HG03103 (cell line): Measurements from ENCODE around the gene SLC16A6.
"Not testable (repeated sequence)": the region's sequence is repeated elsewhere in the genome, so short reads cannot be mapped to it uniquely, and the experiment has no call there.

Experiments
- ATAC-seq: cut with Tn5 transposase; IDR thresholded peaks from one replicate; pipeline ENCODE4 v1.9.1; 2021; ENCODE audit warnings: low read depth; ENCODE audit not compliant: unreplicated experiment

Gene SLC16A6

GRCh38 chr17:68228039-68228680, 62.8 kb downstream of the SLC16A6 start:
- ATAC-seq: not testable (repeated sequence)

GRCh38 chr17:68225055-68225454, 65.9 kb downstream of the SLC16A6 start:
- ATAC-seq: not testable (repeated sequence)

DNA sequence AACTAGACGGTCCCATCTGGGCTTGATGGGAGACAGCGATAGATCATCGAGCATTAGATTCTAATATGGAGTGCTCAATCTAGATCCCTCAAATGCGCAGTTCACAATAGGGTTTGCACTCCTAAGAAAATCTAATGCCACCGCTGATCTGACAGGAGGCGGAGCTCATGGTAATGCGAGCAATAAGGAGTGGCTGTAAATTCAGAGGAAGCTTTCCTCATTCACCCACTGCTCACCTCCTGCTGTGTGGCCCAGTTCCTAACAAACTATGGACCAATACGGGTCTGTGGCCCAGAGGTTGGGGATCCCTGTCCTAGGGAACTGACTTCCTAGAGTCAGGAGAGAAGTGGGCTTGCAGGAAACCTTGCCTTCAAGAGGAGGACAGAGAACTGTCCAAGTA, 68.3 kb downstream of the SLC16A6 start:
- no peak for ATAC-seq

- ATAC-seq: no peak
These were observed 69.1 kb downstream of the SLC16A6 start for GRCh38 chr17:68221786-68222185.

GRCh38 chr17:68220786-68221185, 70.1 kb downstream of the SLC16A6 start:
- not testable (repeated sequence) for ATAC-seq

DNA sequence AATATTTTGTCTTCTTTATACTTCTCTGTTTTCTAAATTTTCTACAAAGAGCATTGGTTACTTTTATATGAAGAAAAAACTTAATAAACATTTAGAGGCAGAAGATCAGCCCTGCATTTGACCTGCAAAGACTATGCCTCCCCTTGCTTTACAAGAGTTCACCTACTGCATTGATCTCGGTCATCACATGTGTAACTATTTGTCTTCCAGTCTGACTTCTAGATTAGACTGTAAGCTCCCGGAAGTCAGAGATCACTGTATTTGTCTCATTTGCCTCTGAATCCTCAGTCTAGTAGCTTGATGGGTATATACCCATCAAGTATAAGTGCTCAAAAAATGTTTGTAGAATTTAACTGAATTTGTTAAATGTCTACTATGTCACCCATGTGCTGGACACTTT, 70.7 kb downstream of the SLC16A6 start:
- ATAC-seq: not testable (repeated sequence)

DNA sequence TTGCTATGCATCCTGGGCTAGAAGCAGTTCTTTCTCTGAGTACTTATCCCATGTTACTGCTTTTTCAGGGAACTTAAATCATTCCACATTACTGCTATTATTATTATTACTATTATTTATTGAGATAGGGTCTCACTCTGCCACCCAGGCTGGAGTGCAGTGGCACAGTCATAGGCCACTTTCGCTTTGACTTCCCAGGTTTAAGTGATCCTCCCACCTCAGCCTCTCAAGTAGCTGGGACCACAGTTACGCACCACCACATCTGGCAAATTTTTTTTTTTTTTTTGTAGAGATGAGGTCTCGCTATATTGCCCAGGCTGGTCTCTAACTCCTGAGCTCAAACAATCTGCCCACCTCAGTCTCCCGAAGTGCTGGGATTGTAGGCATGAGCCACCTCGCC, 71.5 kb downstream of the SLC16A6 start:
- ATAC-seq: not testable (repeated sequence)
